Measurements from ENCODE around the gene INSR.

Gene INSR

DNA sequence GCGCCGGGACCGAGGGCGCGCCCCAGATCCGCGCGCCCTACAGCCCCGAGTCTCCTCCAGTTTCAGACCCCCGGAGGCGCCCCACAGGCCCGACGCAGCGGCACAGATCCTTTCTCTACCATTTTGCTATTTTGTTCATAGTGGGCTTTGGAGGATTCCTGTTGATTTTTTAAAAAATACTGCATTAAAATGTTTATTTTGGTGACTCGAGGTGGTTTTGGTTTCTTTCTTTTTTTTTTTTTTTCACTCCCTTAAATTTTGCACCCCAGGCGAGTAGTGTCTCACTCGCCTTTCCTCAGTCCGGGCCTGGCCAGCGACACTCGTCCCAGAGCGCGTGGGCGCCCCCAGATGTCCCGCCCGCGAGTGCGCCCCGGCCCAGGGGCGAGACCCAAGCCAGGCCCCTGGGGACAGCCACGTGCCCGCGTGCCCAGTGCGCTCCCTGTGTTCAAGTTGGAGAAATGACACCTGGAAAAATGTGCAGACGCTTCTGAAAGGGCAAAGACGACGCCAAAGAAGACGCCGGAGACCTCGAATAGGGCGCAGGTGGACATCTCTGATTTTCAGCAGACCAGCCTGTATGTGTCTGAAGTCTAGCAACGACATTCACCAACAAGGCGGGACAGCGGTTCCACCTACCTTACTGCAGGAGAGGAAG, 471 bp upstream of the INSR start:
- DNase-seq: peak; percentile 91

DNA sequence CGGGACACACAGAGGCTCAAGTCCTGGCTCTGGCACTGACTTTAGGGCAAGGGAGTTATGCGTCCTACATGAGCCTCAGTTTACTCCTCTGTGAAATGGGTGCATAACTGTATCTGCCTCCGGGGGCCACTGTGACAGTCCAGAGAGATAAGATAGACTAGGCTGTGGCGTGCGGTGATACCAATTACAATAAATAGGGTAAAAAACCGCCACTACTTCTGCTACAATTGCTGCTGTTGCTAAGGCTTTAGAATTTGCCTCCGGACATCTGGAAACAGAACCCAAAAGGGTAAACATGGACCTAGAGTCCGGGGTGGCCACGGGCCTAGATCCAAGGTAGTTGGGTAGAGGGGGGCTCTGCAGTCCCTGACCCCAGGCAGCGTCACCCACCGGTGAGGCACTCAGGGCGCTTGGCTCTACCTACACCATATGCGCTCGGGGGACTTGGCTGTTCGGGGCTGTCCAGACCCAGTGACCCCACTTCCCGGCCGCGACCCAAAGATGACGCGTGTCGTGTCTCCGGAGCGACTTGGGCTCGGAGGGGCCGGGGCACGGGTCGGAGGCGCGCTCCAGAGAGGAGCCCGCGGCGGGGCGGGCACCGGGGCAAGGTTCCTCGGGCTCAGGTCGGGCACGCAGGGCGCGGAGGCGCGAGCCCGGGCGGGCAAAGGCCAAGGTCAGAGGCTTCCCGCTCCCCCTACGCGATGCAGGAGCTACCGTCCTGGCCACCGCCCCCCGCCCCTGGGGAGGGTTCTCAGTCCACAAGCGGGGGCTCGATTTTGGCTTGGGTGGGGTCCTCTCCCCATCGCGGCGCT, 1.1 kb downstream of the INSR start:
- DNase-seq: peak; percentile 61

DNA sequence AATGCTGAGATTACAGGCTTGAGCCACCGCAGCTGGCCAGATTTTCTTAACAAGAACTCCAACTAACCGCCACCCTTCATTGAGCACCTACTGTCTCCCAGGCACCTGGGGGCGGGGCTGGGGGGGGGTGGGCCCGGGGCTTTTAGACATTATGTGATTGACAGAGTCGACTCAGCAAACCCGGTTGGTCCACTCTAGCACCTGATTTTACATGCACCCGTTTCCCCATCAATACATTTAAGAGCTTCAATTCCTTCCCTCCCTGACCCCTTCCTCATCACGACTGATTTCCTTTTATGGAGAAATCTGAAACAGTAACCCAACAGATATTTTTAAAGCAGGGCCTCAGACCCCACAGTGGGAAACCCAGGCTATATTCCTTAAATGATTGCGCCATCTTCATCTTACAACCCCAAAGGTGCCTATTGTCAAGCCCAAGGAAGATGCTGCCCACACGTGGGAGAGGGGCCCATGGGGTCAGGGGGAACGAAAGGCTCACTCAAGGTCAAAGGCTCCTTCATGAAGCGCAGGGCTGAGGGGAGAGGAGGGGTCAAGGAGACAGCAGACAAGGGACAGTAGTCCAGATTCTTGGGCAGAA, 1.8 kb downstream of the INSR start:
- no peak for DNase-seq

GRCh38 chr19:7288977-7289376, 5.2 kb downstream of the INSR start:
- no peak for DNase-seq

- no peak for DNase-seq
Measured at GRCh38 chr19:7288131-7288530, 6.1 kb downstream of the INSR start.

- DNase-seq: no peak
Measured at GRCh38 chr19:7287722-7288121, 6.5 kb downstream of the INSR start.

GRCh38 chr19:7280940-7281666, 13.1 kb downstream of the INSR start:
- DNase-seq: no peak

DNA sequence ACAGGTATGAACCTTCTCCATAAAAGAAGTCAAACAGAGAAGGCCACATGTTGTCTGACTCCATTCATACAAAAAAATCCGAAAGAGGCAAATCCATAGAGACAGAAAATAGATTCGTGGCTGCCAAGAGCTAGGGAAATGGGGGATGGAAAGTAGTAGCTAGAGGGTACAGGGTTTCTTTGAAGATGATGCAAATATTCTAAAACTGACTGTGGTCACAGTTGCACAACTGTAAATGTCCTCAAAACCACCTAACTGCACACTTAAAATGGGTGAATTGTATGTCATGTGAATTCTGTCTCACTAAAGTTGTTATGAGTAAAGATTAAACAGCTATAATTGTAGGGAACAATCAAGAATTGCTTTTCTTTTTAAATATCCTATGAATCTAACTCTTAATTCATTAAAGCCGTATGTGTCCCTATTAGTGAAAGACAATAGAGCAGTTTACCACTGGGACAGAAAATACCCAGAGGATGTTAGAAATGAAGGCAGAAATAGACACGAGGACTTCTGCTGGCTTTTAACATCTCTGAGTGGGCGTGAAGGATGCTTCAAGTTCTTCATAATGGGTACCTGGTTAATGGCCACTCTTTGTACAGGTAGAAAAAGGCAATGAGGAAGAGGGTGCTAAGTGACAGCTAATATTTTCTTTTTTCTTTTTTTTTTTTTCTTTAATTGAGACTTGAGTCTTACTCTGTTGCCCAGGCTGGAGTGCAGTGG, 21.2 kb downstream of the INSR start:
- no peak for DNase-seq

GRCh38 chr19:7268705-7269098, 25.5 kb downstream of the INSR start:
- DNase-seq: no peak

GRCh38 chr19:7267792-7268704, 26.2 kb downstream of the INSR start:
- DNase-seq: no peak

DNA sequence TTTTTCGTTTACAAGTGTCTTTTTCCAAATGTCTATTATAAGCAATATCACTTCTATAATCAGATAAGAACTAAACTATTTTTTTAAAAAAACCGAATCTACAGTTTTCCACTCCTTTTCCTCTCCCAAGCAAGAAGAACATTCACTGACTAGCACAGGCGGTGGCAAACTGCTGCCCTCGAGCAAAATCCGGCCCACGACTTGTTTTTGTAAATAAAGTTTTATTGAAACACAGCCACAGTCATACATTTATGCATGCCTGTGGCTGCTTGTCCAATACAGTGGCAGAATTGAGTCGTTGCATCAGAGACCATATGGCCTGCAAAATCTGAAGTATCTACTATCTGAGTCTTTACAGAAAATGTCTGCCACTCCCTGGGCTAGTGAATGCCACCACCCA, 27.4 kb downstream of the INSR start:
- DNase-seq: no peak

DNA sequence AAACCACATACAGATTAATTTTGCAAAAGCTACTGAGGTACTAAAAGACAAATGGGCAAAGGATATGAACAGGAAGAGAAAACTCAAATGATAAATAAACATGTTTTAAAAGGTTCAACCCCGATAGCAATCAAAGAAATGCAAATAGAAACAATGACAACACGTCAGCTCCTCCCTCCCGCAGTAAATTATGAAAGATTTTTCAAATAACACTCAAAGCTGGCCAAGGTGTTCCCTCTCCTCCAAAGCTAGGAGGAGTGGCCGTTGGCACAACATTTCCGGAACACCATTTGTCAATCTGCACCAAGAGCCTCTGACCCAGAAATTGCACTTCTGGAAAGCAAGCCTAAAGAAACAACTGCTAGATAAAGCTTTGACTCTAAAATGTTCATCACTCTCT, 28.3 kb downstream of the INSR start:
- DNase-seq: no peak

DNA sequence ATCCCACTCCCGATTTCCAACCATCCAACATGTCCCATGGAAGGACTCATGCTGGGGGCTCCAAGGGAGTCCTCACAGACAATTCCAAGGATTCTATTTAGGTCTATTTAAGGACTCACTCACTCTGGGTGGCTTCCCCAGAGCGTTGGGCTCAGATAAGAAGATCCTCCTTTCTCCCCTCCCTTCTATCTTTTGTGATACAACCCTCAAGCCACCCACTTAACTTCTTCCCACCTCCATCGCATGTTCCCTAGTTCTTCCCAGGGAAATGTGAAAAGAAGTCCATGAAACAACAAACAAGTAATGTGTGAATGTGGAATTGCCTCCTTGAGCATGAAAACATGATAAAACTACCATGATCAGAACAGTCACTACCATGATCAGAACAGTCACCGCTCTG, 29.4 kb downstream of the INSR start:
- DNase-seq: no peak

- no peak for DNase-seq
Measured at GRCh38 chr19:7263521-7263920, 30.7 kb downstream of the INSR start.

DNA sequence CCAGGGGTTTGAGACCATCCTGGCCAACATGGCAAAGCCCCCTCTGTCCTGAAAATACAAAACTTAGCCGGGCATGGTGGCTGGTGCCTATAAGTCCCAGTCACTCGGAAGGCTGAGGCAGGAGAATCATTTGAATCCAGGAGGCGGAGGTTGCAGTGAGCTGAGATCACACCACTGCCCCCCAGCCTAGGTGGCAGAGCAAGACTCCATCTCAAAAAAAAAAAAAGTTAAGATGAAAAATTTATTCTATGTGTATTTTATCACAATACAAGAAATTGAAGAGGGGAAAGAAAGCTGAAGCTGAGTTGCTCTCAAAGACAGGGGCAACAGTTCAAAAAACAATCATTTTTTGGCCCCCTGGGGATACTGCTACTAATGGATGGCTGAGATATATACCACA, 31.1 kb downstream of the INSR start:
- DNase-seq: no peak

- DNase-seq: no peak
Measured at GRCh38 chr19:7262470-7262869, 31.7 kb downstream of the INSR start.

- no peak for DNase-seq
Measured at GRCh38 chr19:7260161-7260560, 34.1 kb downstream of the INSR start.

DNA sequence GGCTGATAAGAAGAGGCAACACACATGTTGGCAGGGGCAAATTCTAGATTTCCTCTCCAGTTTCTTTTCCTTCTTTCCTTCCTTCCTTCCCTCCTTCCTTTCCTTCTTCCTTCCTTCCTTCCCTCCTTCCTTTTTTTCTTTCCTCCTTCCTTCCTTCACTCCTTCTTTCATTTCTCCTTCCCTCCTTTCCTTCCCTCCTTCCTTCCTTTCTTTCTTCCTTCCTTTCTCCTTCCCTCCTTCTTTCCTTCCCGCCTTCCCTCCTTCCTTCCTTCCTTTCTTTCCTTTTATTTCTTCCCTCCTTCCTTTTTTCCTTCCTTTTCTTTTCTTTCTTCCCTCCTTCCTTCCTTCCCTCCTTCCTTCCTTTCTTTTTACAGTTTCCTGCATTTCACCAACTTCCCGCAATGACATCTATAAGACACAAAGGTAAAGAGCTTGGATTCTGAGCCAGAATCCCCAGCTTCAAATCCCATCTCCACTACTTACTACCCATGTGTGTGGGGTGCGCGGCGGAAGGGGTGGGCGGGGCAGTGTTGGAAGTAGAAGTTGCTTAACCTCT, 35.3 kb downstream of the INSR start:
- no peak for DNase-seq

- DNase-seq: no peak
Measured at GRCh38 chr19:7258041-7258839, 36.0 kb downstream of the INSR start.

All from RPMI8226 (cell line).